GM19438 (cell line): ENCODE results near the gene FCHSD2.
"Not testable (repeated sequence)": the region's sequence is repeated elsewhere in the genome, so short reads cannot be mapped to it uniquely, and the experiment has no call there.

Source experiments
- ATAC-seq: cut with Tn5 transposase; IDR thresholded peaks from one replicate; pipeline ENCODE4 v1.9.1; 2021; ENCODE audit warnings: low read depth; ENCODE audit not compliant: unreplicated experiment

FCHSD2 gene

DNA sequence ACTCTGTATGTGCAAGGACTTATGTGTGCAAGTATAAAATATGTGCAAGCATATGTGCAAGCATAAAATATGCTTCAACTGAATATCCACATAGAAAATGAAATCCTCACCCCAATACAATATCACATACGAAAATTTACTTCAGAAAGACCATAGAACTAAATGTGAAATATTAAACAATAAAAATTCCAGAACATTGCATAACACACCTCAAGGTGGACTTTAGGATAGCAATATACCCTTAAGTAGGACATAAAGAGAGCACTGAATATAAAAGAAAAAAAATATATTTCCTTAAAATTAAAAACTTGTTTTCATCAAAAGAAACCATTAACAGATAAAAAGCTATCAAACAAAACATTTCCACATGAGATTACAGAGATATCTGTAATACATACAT, 67.8 kb downstream of the FCHSD2 start:
- no peak for ATAC-seq

DNA sequence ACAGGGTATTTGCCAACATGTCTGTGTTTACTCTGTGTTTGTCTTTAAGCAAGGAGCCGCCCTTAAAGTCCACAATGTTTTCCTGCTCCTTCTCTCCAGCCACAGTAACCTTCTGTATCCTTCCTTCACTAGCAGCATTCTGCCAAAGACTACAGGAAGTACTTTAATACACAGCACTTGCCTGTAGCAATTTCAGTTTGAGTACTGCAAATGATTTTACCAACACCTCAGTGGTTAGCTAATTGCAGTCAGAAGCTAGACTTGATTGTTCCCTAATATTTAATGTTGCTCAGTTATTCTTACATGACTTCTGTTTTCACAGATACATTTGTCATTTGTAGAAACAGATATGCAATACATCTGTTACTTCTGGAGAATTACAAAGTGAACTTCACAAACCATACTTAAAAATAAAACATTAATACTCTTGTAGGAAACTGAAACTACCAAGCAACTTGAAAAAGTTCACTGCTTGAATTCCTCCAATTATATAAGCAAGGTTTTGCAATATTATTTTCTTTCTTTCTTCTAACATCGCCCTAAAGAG, 69.1 kb downstream of the FCHSD2 start:
- ATAC-seq = peak; percentile 65

DNA sequence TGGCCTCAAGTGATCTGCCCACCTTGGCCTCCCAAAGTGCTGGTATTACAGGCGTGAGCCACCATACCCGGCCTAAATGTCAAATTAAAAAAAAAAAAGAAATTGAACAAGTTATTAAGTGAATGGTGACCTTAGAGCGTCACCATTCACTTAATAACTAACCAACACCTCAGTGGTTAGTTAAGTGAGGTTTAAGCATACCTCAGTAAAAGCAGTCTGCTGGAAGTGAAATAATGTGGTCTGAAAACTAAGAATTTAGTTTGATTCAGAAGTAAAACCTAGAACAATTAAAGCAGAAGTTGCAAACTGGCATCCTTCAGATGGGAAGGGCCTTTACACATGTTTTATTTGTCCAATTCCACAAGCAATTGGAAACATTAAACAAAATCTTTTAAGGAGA, 71.5 kb downstream of the FCHSD2 start:
- ATAC-seq = no peak

DNA sequence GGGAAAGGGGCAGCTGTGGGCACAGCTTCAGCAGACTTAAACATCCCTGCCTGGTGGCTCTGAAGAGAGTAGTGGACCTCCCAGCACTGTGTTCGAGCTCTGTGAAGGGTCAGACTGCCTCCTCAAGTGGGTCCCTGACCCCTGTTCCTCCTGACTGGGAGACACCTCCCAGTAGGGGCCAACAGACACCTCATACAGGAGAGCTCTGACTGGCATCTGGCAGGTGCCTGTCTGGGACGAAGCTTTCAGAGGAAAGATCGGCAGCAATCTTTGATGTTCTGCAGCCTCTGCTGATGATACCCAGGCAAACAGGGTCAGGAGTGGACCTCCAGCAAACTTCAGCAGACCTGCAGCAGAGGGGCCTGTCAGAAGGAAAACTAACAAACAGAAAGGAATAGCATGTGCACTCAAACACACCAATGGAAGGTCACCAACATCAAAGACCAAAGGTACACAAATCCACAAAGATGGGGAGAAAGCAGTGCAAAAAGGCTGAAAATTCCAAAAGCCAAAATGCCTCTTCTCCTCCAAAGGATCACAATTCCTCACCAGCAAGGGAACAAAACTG, 80.2 kb downstream of the FCHSD2 start:
- ATAC-seq = not testable (repeated sequence)

DNA sequence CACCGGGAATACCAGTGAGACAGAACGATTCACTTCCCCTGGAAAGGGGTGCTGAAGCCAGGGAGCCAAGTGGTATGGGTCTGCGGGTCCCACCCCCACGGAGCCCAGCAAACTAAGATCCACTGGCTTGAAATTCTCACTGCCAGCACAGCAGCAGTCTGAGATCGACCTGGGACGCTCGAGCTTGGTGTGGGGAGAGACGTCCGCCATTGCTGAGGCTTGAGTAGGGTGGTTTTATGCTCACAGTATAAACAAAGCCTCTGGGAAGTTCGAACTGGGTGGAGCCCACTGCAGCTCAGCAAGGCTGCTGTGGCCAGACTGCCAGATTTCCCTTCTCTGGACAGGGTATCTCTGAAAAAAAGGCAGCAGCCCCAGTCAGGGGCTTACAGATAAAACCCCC, 80.7 kb downstream of the FCHSD2 start:
- ATAC-seq = not testable (repeated sequence)

DNA sequence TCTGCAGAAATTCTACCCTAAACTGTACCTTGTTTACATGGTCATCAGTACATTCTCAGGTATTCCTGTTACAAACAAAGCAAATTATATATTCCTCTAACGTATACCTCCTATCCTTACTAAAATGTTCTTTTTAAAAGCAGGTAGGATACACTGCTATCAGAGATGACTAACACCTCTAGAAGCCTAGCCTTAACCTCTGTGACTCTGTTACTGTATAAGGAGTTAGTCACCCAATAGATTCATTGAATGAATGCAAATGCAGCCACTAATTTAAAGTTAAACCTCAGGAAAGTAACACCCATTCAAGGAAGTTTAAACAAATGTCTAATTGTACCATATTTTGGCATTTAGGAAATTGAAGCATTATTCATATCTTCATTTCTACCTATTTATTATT, 82.2 kb downstream of the FCHSD2 start:
- no peak for ATAC-seq

DNA sequence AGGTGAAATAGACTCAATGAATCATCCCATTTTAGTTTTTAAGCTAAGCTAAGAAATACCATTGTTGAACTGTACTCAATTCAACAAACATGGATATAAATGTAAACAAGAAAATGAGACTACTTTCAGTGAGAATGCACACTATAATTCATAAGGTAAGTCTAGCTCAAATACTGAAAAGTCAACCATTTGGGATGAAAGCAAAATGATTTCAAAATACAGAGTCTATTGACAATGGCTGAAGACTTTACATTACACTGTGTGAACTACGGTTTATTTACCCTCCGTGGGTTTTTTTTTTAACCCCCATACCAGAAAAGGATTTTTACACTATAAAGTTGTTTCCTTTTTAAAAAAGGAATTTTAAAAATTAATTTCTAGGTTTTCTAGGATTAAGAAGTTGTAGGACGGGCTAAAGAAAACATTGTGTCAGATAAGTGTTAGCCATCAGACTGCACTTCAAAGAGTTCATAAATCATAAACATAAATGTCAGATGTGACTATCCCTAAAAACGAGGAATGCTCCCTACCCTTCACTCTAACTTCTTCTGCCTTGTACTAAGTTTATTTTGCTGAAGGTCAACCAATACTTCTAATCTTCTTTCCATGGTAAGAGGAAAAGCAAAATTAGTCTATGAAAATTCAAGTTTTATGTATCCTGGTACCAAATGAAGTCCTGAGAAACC, 83.0 kb downstream of the FCHSD2 start:
- no peak for ATAC-seq

DNA sequence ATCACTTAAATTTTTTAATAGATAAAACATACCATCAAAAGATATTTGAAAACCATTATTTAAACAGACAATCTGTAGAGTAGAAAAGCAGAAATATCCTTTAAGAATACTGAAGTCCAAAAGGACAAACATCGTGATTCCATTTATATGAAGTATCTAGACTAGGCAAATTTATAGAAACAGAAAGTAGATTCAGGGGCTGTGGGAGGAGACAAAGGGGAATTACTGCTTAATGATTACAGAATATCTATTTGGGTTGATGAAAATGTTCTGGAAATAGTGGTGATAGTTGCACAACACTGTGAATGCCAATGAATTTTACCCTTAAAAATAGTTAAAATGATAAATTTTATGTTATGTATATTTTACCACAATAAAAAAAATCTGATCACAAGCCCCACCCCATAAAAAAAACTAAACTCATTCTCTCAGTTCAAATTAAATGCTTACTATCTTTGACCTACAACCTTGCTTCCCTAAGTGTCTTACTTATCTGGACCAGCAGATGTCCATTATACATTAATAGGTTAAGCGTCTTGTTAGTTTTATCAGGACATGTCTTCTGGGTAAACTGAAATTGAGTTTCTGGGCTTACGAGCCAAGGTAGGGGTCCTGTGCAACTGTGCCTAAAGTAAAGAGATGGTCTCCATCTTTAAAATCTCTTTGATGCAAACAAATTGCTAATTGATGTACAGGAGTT, 86.3 kb downstream of the FCHSD2 start:
- ATAC-seq = no peak

DNA sequence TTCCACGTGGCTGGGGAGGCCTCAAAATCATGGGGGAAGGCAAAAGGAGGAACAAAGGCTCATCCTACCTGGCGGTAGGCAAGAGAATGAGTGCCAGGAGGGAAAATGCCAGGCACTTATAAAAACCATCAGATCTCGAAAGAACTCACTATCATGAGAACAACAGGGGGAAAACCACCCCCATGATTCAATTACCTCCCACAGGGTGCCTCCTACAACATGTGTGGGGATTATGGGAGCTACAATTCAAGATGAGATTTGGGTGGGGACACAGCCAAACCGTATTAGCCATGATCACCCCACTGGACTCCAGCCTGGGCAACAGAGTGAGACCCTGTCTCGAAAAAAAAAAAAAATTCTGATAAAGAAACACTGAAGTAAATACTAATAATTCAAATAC, 87.1 kb downstream of the FCHSD2 start:
- ATAC-seq = no peak

DNA sequence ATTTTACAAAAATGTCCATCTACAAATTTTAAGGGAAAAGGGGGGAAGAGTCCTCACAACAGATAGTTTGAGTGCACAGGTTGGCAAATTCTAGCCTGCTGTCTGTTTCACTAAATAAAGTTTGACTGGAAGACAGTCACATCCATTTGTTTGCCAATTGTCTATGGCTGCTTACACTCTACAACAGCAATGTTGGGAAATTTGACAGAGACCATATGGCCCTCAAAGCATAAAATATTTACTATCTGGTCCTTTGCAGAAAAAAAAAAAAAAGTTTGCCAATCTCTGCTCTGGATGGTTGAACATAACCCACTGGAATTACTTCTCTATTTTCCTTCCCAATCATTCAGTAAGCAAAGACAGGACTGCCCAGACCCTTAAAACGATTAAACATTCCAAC, 88.2 kb downstream of the FCHSD2 start:
- ATAC-seq = no peak

DNA sequence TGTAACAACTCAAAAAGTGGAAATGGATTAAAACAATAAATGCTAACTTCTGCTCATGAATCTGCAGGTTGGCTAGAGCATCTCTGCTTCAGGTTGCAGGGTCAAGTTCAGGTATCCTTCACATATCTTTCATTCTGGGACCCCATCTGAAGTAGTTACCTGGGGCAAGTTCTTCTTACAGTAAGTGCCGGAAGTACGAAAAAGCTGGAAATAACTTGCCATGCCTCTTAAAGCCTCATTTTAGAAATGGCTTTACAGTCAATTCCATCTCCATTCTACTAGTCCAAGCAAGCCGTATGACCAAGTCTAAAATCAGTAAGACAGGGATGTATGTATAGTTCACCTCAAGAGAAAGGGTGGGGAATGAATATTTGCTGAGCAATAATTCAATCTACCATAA, 93.7 kb downstream of the FCHSD2 start:
- no peak for ATAC-seq

DNA sequence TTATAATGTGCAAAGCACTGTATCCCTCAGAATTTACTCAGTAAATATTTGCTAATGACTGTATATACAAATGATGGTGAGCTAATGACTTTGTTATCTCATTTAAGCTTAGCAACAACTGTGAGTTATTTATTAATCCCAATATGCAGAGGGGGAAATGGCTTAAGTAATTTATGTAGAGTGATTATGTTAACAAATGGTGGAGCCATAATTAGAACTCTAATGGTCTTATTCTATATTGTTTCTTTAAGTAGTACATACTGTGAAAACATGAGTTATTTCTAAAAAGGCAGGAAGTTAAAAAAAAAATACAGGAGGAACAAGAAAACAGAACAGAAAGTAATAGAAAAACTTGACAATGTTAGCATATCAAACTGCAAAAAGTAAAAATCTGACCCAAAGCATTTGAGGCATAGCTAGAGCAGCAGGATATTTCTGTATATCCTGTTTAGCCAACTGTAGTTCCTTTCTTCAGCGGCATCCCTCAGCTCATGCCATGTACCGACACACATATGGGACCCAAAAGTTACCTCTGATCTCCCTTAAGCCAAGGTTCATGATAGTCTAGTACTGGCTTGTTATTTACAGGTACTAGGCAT, 94.2 kb downstream of the FCHSD2 start:
- ATAC-seq = peak; percentile 70

DNA sequence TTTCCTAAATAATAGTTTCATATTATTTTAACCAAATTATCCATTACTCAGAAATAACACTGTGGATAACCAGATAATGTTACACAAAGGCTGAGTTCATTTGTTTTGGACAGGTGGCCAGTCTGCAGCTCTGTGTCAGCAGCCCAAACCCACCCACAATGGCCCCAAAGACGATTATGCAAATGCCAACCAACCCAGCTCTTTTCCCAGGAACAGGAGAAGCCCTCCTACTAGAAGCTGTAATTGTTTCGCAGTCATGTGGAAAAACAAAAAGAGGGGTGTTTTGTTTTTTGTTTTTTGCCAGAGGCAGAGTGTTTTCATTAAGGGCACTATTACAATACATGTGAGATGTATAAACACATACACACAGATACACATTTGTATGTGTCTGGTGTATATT, 102.1 kb downstream of the FCHSD2 start:
- ATAC-seq = no peak

DNA sequence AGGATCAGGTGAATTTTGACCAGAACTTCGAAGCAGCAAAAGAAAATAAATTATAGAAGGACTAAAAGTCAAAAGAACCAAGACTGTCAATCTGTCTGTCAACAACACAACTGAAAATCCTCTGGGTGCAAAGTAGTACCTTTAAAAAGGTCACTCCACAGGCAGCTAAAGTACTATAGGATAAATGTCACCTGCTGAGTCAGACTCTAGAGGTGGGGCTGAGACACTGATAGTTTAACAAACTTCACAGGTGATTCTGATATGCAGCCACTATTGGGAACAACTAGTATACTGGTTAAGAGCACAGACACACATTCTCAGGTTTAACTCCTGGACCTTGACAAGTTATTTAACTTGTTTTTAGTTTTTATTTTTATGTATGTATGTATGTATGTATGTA, 107.3 kb downstream of the FCHSD2 start:
- no peak for ATAC-seq

DNA sequence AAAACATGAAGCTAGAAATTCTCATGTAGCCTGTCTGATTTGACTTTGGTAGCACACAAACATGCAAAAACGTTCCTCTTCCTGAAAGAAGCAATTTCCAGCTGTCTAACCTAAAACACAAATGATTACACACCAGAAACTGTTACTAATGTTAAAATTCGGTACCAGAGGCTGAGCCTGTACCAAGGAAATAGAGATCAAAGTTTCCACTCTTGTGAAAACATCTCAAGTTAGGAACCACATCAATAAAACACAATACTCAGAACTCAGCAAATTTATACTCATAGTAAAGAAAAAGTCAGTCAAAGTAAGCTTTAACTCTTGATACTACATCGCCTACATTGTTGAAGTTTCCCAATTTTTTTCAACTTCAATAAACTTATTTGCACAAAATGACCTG, 107.8 kb downstream of the FCHSD2 start:
- no peak for ATAC-seq

DNA sequence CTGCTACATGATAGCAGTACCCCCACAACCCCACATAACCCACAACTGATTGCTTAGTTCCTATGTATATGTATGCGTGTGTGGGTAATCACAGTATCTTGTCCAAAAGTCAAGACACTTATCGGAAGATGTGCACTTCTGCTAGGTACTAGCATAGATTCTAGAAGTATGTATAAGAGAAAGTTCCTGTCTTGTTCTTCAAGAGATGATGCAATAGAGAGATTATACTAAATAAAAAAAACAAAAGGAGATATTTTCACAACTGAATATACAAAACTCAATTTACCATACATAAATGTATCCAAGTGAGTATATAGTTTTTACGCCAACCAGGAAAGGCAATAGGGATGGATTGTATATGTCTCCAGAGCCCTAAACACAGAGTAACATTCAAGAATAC, 112.0 kb downstream of the FCHSD2 start:
- ATAC-seq = no peak

DNA sequence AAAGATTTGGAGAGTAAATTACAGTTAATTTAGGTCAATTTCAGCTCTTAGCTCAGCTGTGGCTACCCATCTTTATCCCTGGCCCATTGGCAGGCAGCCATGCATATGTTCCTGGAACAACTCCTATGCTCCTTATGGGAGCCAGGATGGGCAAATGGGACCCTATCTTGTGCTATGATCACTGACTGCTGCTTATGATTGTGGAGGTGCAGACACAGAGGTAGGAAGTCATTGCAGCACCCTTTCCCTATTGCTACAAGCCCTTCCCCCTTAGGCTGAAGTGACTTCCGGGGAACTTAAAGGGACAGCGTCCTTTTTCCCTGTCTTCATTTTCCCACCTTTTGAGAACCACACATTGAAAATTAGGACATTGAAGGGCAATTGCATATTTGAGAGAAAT, 112.7 kb downstream of the FCHSD2 start:
- no peak for ATAC-seq

DNA sequence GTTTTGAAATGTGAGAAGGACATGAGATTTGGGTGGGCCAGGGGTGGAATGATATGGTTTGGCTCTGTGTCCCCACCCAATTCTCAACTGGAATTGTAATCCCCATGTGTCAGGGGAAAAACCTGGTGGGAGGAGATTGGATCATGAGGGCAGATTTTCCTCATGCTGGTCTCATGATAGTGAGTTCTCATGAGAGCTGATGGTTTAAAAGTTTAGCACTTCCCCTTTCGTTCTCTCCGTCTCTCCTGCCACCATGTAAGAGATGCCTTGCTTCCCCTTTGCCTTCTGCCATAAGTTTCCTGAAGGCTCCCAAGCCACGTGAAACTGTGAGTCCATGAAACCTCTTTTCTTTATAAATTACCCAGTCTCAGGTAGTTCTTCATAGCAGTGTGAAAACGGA, 113.5 kb downstream of the FCHSD2 start:
- no peak for ATAC-seq

DNA sequence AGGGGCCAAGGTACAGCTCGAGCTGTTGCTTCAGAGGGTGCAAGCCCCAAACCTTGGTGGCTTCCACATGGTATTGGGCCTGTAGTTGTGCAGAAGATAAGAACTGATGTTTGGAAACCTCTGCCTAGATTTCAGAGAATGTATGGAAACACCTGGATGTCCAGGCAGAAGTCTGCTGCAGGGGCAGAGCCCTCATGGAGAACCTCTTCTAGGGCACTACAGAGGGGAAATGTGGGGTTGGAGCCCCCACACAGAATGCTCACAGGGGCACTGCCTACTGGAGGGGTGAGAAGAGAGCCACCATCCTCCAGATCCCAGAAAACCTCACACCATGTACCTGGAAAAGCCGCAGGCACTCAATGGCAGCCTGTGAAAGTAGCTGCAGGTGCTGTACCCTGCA, 114.3 kb downstream of the FCHSD2 start:
- ATAC-seq = not testable (repeated sequence)

DNA sequence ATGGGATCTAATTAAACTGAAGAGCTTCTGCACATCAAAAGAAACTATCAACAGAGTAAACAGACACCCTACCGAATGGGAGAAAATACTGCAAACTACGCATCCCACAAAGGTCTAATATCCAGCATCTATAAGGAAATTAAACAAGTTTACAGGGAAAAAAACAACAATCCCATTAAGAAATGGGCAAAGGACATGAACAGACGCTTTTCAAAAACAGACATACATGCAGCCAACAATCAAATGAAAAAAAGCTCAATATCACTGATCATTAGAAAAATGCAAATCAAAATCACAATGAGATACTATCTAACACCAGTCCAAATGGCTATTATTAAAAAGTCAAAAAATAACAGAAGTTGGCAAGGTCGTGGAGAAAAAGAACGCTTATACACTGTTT, 117.5 kb downstream of the FCHSD2 start:
- ATAC-seq = no peak

DNA sequence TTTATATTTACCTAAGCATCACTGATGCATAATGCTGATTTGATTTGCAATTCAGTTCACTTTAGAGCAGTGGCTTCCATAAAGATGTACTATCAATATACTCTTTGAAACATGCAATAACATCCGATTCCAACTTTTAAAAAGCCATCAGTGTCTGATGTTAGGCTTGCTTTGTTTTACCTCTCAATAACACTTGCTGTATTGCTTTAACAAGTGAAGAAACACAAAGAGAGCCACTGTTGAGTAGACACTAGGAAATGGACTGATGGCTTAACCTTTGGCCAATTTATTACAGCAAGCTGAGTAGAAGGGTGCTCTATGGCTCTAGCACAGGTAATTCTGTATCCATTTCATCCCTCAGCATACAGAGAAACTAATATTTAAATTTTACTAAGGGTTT, 122.1 kb downstream of the FCHSD2 start:
- ATAC-seq = no peak
